SK-N-DZ (cell line): ENCODE measurements around the gene PLAC1.

Experiments used
- DNase-seq: peaks from one replicate; pipeline ENCODE4 v3.0.0-alpha.2; 2015; ENCODE audit warnings: low spot score

Gene PLAC1

DNA sequence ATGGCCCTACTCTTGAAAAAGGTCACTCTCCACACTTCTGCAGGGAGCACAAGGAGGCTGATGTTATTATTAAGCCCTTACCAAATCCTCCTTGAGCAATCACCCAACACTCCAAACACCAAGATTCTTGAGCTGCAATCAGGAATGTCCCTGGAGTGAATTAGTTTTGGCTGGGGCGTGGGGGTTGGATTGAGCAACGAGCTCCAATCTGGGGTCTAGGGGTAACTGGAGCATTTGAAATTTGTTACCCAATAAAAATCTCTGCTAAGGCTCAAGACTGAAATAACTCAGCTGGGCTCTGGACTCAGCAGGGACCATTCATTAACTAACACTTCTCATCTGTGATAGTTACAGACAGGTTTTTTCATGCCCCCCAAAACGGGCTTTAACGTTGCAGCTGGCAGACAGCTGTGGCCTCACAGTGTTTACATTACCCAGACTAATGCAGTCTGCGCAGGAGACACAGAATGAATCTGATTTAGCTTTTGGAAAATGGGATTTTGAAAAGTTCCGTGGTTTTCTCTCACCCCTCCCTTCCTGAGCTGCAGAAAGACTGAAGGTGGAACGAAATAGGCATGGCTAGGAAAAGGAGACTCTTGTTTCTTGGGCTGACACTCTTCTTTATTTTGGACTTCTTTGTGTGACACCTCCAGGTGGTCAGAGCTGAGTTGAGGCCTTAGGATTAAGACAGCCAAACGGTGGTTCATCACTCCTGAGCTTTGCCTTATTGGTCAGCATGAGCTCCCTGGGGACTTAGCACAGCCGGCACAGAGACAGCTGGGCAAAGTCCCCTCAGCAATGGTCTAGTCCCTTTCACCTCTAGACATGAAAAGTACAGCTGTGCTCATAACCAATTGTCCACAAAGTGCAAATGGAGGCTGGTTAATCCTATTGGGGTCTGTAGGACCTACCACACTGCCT, 26.6 kb downstream of the PLAC1 start:
- DNase-seq, result no peak

DNA sequence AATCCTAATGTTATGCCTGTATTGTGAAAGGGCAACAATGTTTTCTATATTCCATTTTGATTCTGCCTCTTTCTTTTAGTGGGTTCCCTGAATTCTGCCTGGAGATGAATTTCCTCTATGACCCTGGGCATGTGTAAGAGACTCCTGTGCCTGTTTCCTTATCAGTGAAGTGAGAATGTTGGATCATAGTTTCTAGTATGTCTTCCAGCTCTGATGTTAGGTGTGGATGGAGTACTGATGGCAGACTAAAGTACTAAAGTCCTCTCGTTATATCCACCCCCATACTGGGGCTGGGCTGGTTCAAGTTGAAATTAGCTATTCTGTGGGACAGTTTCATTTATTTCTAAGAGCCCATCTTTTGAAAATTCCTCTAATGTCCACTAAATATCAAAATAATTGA, 29.6 kb downstream of the PLAC1 start:
- no peak for DNase-seq

DNA sequence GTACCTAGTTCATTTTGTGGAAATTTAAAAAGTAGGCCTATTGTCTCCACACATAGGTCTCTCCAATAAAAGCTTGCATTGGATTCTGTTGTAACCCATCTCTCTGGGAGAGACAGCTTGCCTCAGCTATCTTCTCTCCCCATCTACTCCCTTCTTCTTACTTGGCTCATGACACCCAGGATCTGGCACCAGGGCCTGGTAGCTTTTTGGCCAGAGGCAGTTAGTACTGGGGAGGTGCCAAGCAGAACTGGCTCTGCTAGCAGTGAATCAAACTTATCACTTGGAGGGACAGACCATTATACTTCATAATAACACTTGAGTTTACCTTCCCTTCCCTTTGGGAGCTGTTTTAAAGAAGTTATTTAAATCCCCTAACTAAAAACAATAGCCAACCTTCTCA, 31.8 kb downstream of the PLAC1 start:
- no peak for DNase-seq

DNA sequence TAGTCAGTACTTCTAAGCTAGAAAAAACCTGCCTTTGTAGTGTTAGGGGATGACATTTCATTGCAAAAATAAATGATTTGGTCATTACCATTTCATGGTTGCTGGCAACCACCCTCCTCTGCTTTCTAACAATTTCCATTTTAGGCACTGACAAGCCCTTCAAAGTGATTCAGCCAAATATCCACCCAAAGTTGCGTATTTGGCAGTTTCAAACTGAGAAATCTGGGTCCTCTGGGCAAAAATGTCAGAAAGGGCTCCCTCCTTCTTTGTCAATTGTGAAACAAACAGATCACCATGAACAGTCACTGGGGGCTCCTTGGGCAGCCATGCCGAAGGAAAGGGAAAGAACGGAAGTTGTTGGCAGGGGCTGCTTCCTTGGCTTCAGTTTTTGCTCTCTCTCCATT, 33.0 kb downstream of the PLAC1 start:
- DNase-seq, result no peak

DNA sequence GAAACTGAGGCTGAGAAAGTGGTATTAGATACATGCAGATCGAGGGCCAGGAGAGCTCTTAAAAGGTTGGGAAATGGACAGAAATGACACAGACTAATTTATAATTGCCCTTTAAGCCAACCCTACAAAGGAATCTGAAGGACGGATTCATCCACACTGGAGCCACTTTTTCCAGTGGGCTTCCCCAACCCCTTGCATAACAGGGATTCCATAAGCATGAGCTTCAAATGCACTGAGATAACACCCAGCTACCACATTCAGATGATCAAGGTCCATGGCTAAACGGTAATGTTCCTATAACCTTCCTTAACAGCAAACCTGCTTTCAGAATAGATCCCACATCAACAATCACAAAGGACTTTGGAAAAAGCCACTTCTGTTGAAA, 34.2 kb downstream of the PLAC1 start:
- DNase-seq, result no peak

DNA sequence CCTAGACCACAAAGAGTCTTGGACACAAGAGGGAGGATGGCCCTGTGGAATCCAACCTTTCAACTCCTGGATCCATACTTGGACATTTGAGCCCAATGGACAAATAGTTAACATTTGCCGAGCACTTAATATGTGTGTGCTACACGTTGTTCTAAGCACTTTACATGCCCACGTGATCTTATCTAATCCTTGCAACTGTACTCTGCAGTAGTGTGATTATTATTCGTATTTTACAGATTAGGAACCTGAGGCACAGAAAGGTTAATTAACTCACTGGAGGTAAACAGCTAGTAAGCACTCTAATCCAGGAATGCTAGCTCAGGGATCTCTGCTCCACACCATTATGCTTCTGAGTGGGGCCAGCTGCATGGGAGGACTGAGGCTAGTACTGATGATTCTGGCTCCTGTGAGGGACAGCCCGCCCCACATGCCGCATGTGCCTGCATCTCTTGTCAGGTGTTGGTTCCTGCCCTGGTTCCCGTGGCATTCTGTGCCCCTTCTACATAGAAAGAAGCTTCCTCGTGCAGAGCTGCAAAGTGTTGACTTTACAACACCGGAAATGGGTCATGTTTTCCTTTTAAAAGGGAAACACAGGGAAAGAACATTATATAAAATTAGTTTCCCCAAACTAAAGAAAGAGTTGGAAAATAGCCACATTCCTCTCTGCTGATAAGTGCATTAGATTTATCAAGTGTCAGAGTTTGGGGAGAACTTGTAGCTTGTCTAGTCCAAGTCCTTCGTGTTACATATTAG, 34.8 kb downstream of the PLAC1 start:
- no peak for DNase-seq

DNA sequence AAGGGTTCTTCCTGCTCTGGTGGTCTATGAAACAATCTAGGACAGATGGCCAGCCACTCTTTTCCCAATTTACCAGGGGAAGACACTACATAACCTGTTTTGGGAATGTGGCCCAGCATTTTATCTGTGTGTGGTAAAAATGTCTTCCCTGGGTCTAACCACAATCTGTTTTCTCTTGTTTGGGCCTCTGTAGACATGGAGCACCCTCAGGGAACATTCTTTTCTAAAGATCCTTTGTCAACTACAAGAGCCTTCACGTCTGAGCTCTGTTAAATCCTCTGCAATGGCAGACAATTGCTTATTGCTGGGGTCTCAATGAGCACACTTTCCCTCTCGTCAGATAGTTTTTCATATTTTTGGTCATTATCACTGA, 35.5 kb downstream of the PLAC1 start:
- DNase-seq, result no peak

DNA sequence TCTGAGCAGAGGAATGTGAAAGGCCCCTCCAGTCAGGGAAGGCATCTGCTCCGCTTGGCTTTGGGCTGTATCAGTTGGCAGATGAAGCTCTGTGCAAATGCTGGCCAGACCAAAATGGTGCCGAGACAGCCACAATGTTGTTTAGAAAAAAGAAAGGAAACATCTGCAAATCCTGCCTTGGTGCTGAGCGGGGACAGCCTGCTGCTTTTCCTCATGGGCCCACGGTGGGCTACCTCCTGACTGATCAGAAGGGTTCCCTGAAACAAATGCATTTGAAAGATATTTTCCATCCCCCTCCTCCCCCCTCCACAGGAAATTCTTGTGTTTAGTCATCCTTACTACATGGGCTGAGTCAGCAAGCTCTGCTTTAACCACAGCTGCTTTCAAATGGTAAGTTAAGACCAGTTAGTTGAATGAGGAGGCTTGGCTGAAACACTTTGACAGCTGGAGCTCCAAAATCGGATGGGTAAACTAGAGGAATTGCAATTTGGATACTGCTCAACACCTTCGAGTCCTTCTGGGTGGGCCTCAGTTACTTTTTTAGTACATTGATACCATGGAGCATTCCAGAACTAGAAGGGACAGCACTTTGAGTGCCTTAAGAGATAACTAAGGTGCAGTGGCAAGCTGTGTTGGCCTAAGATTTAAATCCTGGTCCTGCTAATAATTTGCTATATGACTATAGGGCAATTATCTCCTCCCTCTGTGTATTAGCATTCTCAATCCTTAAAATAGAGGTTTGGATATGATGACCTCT, 36.0 kb downstream of the PLAC1 start:
- DNase-seq, result no peak

DNA sequence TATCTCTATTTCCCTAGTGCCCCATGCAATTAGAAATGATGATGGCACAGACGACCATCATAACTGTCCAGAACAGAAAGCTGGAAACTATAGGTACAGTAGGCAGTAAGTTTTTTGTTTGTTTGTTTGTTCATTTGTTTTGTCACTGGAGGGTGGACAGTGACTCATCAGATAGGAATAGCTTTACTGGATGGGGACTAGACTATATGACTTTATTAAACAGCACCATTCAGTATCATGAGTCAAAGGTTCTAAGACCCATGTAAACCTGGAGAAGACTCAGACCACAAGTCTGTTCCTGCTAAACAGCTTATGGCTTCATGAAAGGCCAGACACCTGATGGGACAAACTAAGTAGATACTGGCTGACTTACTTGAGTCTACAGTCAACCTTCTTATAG, 38.4 kb downstream of the PLAC1 start:
- DNase-seq, result no peak

DNA sequence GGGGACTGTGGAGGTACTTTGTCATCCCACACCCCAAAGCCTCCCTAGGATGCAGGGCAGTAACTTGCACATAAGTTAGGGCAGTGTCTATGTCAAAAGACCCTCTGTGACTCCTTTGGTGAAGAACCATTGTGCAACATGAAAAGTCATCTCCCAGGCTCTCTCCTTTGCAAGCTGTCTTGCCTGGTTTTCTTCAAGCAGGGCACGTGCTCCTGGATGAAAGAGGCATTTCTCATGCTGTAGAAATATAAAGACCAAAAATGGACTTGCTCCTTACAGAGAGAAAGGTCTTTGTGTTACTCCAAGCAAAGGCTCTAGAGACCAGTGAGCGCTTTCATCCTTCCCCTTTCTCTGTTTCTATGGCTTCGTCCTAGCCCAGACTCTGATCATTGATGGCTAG, 44.9 kb downstream of the PLAC1 start:
- no peak for DNase-seq

DNA sequence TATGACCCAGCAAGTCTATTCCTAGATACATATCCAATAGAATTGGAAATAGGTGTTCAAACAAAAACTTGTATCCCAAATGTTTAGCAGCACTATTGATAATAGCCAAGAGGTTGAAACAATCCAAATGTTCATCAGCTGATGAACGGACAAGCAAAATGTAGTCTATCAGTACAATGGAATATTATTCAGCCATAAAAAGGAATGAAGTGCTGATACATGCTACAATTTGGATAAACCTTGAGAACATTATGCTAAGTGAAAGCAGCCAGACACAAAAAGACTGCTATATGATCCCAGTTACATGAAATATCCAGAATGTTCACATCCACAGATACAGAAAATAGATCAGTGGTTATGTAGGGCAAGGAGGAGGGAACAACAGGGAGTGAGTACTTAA, 50.1 kb downstream of the PLAC1 start:
- no peak for DNase-seq

DNA sequence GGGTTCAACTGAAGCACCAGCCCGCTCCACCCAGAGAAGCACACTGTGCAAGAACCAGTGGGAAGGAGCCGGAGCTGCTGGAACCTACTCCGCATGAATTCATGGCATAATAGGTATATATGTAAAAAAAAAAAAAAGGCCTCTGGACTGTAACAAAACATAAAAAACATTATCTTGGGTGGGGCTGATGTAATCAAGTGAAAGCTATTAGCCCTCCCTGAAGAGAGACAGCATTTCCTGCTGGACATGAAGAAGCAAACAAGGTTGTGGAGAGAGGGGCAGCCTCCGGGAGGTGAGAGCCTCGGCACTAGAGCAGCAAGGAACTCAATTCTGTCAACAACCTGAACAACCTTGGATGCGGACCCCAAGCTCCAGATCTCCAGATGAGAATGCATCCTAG, 50.7 kb downstream of the PLAC1 start:
- no peak for DNase-seq

DNA sequence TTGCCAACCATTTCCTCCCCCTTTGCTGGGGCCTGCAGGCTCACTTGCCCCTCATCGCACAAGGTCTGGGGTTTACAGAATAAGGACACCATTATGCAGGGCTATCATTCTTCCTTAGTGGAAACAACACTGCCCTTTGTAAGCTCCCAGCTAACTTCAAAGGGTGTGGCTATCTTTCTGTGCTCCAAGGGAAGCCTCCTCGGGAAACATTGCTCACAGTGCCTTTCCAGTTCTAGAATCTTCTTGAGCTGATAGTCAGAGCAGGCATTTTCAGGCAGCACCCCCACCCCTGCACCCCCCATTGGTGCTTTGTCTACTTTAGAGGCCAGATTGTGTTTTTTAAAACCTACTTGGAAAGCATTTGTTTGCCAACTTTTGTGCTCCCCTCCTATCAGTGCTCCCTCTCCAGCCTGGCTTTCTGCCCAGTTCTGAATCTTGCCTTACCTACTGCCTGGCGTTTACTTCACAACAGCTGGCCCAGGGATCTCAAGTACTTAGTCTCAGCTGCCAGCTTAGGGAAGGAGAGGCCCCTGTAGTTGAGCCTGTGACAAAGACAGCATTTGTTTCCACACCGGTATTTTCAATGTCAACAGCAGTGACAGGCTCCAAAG, 53.5 kb downstream of the PLAC1 start:
- DNase-seq, result no peak

DNA sequence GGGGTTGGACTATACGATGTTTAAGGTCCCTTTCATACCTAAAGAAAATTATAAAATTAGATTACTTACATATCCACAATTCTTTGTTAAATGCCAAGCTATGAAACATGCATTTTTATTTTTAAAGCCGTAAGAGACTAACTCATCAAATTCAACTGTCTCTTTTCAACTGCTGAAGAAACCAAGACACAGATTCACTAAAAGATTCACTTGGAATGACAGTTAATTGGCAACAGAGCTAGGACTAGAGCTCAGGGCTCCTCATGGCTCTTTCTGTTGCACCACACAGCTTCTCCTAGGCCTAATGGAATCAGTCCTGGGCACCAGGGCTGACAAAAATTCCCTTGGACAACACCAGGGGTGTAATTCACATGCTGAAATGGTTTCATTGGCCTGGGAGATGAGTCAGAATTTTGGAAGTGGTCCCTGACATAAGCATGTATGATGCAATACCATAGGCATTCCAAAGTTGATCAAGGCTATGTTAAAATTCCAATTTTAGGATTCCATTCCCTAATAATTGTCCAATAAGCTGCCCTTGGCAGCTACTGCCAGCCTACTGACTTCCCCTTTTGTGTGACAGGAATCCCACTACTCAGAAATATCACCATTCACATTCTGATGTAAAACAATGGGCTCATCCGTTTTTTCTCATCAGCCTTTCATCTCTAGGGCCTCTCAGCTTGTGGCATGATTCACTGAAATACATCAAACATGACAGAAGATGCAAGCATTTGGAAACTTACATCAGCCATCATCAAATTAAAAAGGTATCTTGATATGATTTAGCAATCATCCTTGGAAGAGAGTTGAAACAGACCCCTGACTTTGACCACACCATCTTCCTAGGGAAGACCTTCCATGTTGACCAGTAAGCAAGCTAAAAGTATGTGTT, 54.2 kb downstream of the PLAC1 start:
- peak; percentile 57 for DNase-seq

DNA sequence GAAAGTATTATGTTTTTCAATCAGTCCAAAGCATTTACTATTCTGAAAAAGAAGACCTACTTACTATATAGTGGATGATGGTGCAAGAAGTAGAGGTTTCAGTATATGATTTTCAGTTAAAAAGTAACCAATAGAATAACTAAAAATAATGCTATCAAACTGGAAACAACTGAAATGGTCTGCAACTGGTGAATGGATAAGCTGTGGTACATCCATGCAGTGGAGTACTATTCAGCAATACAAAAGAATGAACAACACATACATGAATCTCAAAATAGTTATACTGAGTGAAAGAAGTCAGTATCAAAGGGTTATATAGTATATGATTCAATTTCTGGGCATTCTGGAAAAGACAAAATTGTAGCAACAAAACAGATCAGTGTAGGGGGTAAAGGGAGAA, 55.9 kb downstream of the PLAC1 start:
- no peak for DNase-seq

DNA sequence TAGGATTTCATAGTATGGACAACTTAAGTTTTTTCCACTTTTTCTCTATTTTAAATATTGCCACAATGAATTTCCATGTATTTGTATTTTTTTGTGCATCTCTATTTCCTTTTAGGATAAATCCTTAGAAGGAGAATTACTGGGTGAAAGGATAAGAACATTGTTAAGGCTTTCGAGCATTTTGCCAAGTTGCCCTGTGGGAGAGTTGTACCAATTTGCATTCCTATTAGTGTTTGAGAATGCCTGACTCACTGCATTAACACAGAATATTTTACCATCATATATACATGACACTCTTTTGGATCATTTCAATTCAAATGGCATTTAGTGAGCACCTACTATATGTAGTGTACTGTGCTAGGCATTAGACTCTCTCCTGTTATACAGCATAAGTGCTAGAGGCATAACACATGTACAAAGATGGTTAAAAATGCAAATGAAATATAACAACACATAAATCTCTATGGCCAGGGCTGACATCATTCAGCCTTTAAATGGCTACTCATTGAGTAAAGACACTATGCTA, 57.0 kb downstream of the PLAC1 start:
- DNase-seq, result no peak

DNA sequence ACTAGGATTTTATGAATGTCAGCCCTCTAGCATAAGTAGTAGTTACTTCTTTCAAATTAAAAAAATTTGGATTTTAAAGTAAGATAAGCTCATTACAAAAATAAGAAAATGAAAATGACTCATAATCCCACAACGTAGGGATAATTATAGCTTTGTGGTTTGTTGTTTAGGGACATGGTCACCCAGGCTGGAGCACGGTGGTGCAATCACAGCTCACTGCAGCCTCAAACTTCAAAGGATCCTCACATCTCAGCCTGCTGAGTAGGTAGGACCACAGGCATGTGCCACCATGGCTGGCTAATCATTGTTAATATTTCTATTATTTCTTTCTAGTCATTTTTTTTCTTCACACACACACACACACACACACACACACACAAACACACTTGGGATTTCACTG, 57.6 kb downstream of the PLAC1 start:
- no peak for DNase-seq

DNA sequence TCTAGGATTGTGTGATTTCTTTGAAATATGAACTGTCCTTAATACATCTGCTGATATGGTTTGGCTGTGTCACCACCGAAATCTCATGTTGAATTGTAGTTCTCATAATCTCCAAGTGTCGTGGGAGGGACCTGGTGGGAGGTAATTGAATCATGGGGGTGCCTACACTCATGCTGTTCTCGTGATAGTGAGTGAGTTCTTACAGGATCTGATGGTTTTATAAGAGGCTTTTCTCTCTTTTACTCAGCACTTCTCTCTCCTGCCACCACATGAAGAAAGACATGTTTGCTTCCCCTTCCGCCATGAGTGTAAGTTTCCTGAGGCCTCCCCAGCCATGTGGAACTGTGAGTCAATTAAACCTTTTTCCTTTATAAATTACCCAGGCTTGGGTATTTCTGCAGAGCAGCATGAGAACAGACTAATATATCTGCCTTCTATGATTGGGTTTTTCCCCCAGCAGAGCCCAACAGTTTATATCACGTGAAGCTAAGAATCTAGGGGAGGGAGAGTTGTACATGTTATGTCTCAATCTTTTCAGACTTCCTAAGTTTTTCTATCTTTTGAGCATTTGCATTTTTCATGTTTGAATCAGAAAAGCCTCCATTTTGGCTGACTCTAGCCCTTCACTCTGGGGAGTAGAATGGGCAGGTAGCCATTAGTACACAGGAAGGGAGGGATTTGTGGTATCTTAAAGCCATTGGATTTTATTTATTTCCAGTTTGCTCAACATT, 58.9 kb downstream of the PLAC1 start:
- peak; percentile 4 for DNase-seq

DNA sequence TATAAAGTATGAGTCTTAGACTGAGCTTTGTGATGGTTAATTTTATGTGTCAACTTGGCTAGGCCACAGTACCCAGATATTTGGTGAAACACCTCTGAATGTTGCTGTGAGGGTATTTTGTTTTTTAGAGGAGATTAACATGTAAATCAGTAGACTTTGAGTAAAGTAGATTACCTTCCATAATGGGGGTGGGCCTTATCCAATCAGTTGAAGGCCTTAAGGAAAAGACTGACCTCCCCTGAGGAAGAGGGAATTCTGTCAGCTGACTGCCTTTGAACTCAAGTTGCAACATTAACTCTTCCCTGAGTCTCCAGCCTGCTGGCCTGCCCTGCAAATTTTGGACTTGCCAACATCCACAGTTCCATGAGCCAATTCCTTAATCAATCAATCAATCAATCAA, 66.0 kb downstream of the PLAC1 start:
- DNase-seq, result no peak

DNA sequence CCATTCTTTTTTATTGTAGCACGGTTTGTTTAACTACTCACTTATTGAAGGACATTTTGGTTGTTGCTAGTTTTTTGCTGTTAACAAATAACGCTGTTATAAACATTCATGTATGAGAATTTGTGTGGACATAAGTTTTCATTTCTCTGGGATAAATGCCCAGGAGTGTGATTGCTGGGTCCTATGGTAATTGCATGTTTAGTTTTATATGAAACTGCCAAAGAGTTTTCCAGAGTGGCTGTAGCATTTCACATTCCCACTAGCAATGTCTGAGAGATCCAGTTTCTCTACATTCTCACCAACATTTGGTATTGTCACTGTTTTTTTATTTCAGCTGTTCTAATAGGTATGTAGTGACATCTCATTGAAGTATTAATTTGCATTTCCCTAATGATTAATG, 66.8 kb downstream of the PLAC1 start:
- DNase-seq, result no peak
